Measurements from ENCODE around the gene ZNF821. TPM values are rescaled to one million over a fixed set of nuclear protein-coding genes. Genes with fewer than 3 reads are reported as not detected.
"Not testable (repeated sequence)": the region's sequence is repeated elsewhere in the genome, so short reads cannot be mapped to it uniquely, and the experiment has no call there.

Gene ZNF821
- total RNA-seq, 1 donor from 2014 or later, result 10.4 TPM

- TF ChIP-seq CTCF (IDR thresholded peaks at IDR 0.05; ENCODE audit: insufficient read depth, low read depth, low read length) (no peak), EZH2 (IDR thresholded peaks at IDR 0.05; ENCODE audit: insufficient read depth, low read length) (no peak)
- Histone ChIP-seq H4K20me1 (ENCODE audit: insufficient read depth, low read length) (peaks cover 97% of the 10 kb centered on the region), H3K4me1 (ENCODE audit: insufficient read depth, low read length) (peaks cover 5% of the 10 kb centered on the region), H3K4me3 (ENCODE audit: insufficient read depth, low read depth, low read length) (no peak overlapping the region), H3K9ac (ENCODE audit: low read length) (no peak overlapping the region), H2AFZ (ENCODE audit: low read depth, low read length) (no peak overlapping the region), H3K36me3 (ENCODE audit: insufficient read depth, low read length) (peaks cover 5% of the 10 kb centered on the region), H3K27ac (ENCODE audit: low read depth, low read length) (no peak overlapping the region), H3K4me2 (ENCODE audit: low read length) (no peak overlapping the region), H3K9me3 (ENCODE audit: insufficient read depth, low read depth, low read length) (no peaks in the 10 kb centered on the region), H3K27me3 (ENCODE audit: insufficient read depth, low read length) (no peaks in the 10 kb centered on the region), H3K79me2 (ENCODE audit: insufficient read depth, low read length) (peaks cover 99% of the 10 kb centered on the region)
- FAIRE-seq, result no peak
- Mint-ChIP-seq H3K36me3 (ENCODE audit: low read depth, unreplicated experiment) (peaks cover 13% of the 10 kb centered on the region), H3K4me3 (ENCODE audit: unreplicated experiment) (no peak overlapping the region), H3K27ac (ENCODE audit: unreplicated experiment) (no peak overlapping the region), H3K27me3 (ENCODE audit: low read depth, unreplicated experiment) (no peaks in the 10 kb centered on the region), H3K9me3 (ENCODE audit: unreplicated experiment) (no peaks in the 10 kb centered on the region), H3K4me1 (ENCODE audit: low read depth, unreplicated experiment) (peaks cover 8% of the 10 kb centered on the region)
- DNase-seq (ENCODE audit: low read depth), result no peak
Measured at GRCh38 chr16:71911121-71911520, 27.1 kb upstream of the ZNF821 start.

GRCh38 chr16:71905765-71906164 is 21.8 kb upstream of the ZNF821 start:
- not testable (repeated sequence) for H3K36me3 Mint-ChIP-seq (ENCODE audit: low read depth, unreplicated experiment); H3K27ac Mint-ChIP-seq (ENCODE audit: unreplicated experiment); DNase-seq (ENCODE audit: low read depth); H3K27me3 Mint-ChIP-seq (ENCODE audit: low read depth, unreplicated experiment); H3K9me3 Mint-ChIP-seq (ENCODE audit: unreplicated experiment); H3K9ac ChIP-seq (ENCODE audit: low read length); H3K27me3 ChIP-seq (ENCODE audit: insufficient read depth, low read length); H3K4me2 ChIP-seq (ENCODE audit: low read length); H3K4me1 ChIP-seq (ENCODE audit: insufficient read depth, low read length); H3K27ac ChIP-seq (ENCODE audit: low read depth, low read length); H3K4me3 ChIP-seq (ENCODE audit: insufficient read depth, low read depth, low read length); H2AFZ ChIP-seq (ENCODE audit: low read depth, low read length); FAIRE-seq; H3K4me3 Mint-ChIP-seq (ENCODE audit: unreplicated experiment); H3K9me3 ChIP-seq (ENCODE audit: insufficient read depth, low read depth, low read length); H3K36me3 ChIP-seq (ENCODE audit: insufficient read depth, low read length)
- peaks cover 11% of the 10 kb centered on the region for H3K4me1 Mint-ChIP-seq (ENCODE audit: low read depth, unreplicated experiment)
- H3K79me2 ChIP-seq (ENCODE audit: insufficient read depth, low read length), result peaks cover 100% of the 10 kb centered on the region
- peaks cover 99% of the 10 kb centered on the region for H4K20me1 ChIP-seq (ENCODE audit: insufficient read depth, low read length)

- Histone ChIP-seq H4K20me1 (ENCODE audit: insufficient read depth, low read length) (peaks cover 98% of the 10 kb centered on the region), H3K4me2 (ENCODE audit: low read length) (no peak overlapping the region), H3K27me3 (ENCODE audit: insufficient read depth, low read length) (no peaks in the 10 kb centered on the region), H3K4me1 (ENCODE audit: insufficient read depth, low read length) (no peaks in the 10 kb centered on the region), H3K4me3 (ENCODE audit: insufficient read depth, low read depth, low read length) (no peak overlapping the region), H3K9me3 (ENCODE audit: insufficient read depth, low read depth, low read length) (no peaks in the 10 kb centered on the region), H3K36me3 (ENCODE audit: insufficient read depth, low read length) (peaks cover 3% of the 10 kb centered on the region), H3K79me2 (ENCODE audit: insufficient read depth, low read length) (peaks cover 100% of the 10 kb centered on the region), H3K27ac (ENCODE audit: low read depth, low read length) (no peak overlapping the region), H2AFZ (ENCODE audit: low read depth, low read length) (no peak overlapping the region), H3K9ac (ENCODE audit: low read length) (no peak overlapping the region)
- Mint-ChIP-seq H3K27ac (ENCODE audit: unreplicated experiment) (no peak overlapping the region), H3K9me3 (ENCODE audit: unreplicated experiment) (no peaks in the 10 kb centered on the region), H3K27me3 (ENCODE audit: low read depth, unreplicated experiment) (no peaks in the 10 kb centered on the region), H3K4me3 (ENCODE audit: unreplicated experiment) (no peak overlapping the region), H3K36me3 (ENCODE audit: low read depth, unreplicated experiment) (peaks cover 2% of the 10 kb centered on the region), H3K4me1 (ENCODE audit: low read depth, unreplicated experiment) (peaks cover 13% of the 10 kb centered on the region)
- TF ChIP-seq CTCF (IDR thresholded peaks at IDR 0.05; ENCODE audit: insufficient read depth, low read depth, low read length) (no peak), EZH2 (IDR thresholded peaks at IDR 0.05; ENCODE audit: insufficient read depth, low read length) (no peak)
- no peak for FAIRE-seq
- DNase-seq (ENCODE audit: low read depth), result no peak
Measured at GRCh38 chr16:71904239-71904638, 20.3 kb upstream of the ZNF821 start.
